NCI-H146 treated with DMSO at 0.1 percent for 48 hours (cell line): ENCODE results near the gene RBMS3.

Experiments
- DNase-seq: peaks from one replicate; lab custom pipeline; 2025; ENCODE audit not compliant: unreplicated experiment; lab: John Stamatoyannopoulos, UW

The RBMS3 gene

GRCh38 chr3:29919571-29919970 lies 638.7 kb downstream of the RBMS3 start:
- DNase-seq = no peak

DNA sequence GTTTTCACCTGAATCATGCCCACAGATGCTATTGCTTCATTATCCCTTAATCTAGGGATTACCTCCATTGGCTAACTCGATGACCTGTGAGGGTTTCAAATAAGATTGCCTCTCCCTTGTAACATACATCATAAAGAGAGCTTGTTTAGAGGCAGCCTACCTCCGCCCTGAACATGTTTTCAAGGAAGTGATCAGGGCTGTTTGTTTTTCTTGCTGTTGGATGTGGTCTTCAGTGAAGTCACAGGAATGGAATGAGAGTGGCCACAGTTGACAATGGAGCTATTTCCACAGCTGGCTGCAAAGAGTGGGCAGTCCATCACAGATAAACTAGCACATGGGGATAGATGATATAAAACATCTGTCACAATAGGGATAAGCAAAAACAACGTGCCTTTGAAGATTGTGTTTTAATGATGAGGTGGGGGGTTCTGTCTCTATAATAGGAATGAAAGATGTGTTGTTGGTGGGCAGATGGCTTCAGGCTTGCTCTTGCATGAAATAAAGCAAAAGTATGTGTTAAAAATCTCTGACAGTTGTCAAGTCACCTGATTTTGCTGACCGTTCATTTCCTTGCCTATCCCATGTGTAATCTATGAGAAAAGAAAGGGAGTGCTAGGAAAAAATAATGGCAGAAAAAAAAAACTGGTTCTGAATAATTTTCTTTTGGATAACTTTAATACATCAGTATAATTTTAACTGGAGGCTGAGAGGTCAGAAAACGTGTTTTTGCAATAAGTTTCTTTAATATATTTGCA lies 642.3 kb downstream of the RBMS3 start:
- no peak for DNase-seq

GRCh38 chr3:29924783-29925561 lies 644.1 kb downstream of the RBMS3 start:
- no peak for DNase-seq

GRCh38 chr3:29926378-29926777 lies 645.5 kb downstream of the RBMS3 start:
- no peak for DNase-seq

- no peak for DNase-seq
These were observed 651.9 kb downstream of the RBMS3 start for GRCh38 chr3:29932696-29933325.

DNA sequence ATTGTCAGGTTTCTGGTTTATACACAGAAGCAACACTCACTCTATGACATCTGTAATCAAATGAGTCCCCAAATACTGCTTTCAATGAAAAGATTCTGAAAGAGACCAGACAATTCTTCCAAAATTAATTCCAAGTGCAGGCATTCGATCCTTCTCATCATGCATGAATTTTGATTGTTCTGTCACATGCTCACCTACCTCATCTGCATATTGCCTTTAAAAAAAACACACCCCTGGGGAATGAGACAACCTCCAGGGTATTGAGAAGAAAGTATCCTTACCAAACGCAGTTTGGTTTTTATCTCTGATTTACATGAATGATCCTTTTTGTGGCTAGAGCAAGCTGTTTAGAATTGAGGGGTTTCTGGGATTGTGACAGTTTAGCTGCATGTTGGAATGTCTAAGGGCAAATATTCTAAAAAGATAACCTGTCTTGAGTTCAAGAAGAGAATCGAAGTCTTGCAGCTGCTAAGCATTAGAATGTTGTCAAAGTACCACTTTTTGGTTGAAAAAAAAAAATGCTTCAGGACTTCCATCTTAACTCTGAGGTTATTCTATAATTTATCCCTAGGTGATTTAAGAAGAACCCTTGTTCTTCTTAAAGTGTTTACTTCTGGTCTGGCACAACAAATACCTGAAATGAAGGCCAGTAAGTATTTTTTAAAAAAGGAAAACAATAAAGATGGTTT lies 653.1 kb downstream of the RBMS3 start:
- DNase-seq = no peak

GRCh38 chr3:29934751-29935150 lies 653.9 kb downstream of the RBMS3 start:
- no peak for DNase-seq

GRCh38 chr3:29936054-29936453 lies 655.2 kb downstream of the RBMS3 start:
- no peak for DNase-seq

DNA sequence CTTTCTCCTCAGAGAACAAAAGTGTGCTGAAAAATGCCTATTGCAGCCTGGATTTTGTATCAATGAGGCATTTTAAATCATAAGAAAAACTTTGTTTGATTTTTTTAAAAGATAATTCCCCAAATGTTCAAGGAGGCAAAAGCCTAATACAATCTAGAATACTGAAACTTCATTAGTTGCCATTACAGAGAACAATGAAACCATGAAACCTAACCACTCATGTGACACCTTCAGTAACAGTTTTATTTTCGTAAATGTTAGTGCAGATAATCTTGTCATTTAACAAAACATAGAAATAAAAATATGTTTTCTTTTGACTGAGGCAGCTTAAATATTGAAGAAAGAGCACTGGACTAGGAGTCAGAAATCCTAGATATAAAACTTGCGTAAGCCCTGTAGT lies 655.9 kb downstream of the RBMS3 start:
- no peak for DNase-seq

GRCh38 chr3:29937185-29937584 lies 656.3 kb downstream of the RBMS3 start:
- DNase-seq = no peak

DNA sequence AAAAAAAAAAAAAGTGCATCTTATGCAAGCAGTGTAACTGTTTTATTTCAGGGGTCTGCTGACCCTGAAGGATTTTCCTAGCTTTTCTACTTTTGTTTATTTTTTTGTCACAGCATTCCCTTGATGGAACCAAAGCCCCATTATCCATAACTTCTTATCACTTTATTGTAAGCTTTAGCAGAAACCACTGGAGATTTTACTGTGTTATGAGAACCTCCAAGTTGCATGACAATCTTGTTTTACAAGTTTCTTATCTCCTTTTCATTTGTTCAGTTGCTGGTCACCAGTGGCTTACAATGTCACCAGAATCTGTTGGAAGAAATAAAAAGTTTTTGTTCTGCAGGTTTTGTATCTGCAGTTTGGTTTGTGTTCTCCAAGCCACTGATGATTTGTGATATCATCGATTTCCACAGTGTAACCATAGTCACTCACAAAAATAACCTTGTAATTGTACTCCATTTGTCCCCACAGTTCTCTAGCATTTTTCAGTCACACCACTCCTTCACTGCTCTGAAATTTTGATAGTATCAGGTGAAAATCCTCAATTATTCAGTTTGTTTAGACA lies 660.0 kb downstream of the RBMS3 start:
- DNase-seq = no peak

DNA sequence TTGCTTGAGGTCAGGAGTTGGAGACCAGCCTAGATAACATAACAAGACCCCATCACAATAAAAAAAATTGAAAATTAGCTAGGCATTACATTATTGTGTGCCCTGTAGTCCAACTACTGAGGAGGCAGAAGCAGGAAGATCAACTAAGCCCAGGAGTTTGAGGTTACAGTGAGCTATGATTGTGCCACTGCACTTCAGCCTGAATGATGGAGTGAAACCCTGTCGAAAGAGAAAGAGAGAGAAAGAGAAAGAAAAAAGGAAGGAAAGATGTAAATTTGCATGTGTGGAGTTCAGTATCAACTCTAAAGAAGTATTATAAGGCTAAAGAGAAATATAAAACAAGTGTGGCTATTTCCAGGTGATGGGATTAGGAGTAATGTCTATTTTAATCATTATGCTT lies 661.4 kb downstream of the RBMS3 start:
- no peak for DNase-seq

DNA sequence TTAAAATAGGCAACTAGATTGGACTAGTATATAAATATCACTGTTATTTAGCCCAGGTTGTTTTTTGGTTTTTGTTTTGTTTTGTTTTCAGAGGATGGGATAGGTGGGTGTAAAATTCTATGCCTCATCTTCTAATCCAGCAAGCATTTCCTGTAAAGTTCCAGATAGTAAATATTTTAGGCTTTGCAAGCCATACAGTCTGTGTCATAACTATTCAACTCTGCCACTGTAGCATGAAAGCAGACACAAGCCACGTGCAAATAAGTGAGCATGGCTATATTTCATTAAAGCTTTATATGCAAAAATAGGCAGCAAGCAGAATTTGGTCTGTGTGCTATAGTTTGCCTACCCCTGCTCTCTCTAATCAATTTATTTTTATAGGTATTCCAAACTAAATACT lies 668.3 kb downstream of the RBMS3 start:
- DNase-seq = no peak

- no peak for DNase-seq
These were observed 669.2 kb downstream of the RBMS3 start for GRCh38 chr3:29949940-29950616.

GRCh38 chr3:29952431-29952830 lies 671.6 kb downstream of the RBMS3 start:
- DNase-seq = no peak

DNA sequence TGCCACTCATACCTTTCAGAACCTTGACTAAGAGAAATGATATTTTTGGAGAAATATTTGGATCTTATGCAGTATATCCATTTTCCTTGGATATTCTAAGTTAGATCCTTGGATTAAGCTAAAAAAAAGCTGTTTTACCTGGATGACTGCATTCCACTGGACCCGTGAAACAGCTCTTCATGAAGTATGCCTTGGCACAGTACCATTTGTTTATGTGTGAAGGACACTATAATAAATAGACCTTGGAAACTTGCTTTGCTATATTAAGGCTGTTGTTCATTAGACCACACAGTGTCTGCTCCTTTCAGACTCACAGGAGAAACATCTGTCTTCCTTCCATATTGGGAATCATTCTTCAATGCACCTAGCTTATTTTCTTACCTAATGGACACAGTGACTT lies 674.5 kb downstream of the RBMS3 start:
- no peak for DNase-seq

DNA sequence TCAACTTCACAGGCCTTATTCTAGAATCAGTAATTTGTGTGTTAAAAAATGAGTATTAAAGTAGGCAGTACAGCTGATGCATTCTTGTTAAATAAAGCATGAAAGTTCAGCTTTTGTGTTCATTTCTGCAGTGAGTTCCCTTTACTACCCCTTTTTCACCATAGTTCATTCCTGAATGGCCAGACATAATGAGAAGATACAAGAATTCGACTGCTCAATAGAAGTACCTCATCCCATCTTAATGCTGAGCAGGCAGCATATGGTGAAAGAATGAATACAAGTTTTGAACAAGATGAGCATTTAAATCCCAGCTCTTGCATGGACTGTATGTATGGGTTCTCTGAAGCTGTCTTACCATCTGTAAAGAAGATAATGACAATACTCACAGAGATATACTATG lies 677.9 kb downstream of the RBMS3 start:
- DNase-seq = no peak

GRCh38 chr3:29971895-29972294 lies 691.0 kb downstream of the RBMS3 start:
- no peak for DNase-seq

- DNase-seq = no peak
These were observed 691.6 kb downstream of the RBMS3 start for GRCh38 chr3:29972320-29972993.

GRCh38 chr3:29973763-29974162 lies 692.9 kb downstream of the RBMS3 start:
- no peak for DNase-seq
